Endothelial cell of umbilical vein (primary cell): Measurements from ENCODE around the gene CCR8. TPM values are rescaled to one million over a fixed set of nuclear protein-coding genes. Genes with fewer than 3 reads are reported as not detected.

Experiments used
- BruUV-seq: library from RNA; stranded (reverse); fragments of 400-500 nt; replicated peaks from 2 replicates; lab custom pipeline; 2021; lab: Mats Ljungman, UMichigan
- CTCF ChIA-PET: fragments of 300-600, 350-600 bp; sonication (Branson Sonifier 250); formaldehyde crosslinking; loops from one replicate; lab custom pipeline; 2021; ENCODE audit warnings: antibody characterized with exemption, inconsistent platforms; lab: Charles Lee
- POLR2A ChIA-PET: fragments of 300-600, 350-600 bp; sonication (Branson Sonifier 250); formaldehyde crosslinking; loops from one replicate; lab custom pipeline; 2021; ENCODE audit warnings: antibody characterized with exemption, inconsistent platforms; lab: Charles Lee
- DNase-seq: peaks from one replicate; pipeline ENCODE4 v3.0.0-alpha.2; 2011; ENCODE audit warnings: low read depth, low spot score
- FAIRE-seq: peaks from 2 replicates; lab custom pipeline; 2011; peaks lifted over from hg19 to GRCh38; lab: Jason Lieb, UNC
- H2AFZ ChIP-seq: 2 replicates; pipeline ENCODE4 v1.6.0; 2012; ENCODE audit warnings: low read depth, low read length, control low read depth, inconsistent platforms
- H3K27ac ChIP-seq: 2 replicates; pipeline ENCODE4 v1.5.1; 2011; ENCODE audit warnings: low read depth, mild to moderate bottlenecking, control low read depth, low read length, moderate library complexity; ENCODE audit not compliant: insufficient read depth
- H3K27me3 ChIP-seq, 2 experiments: 2 replicates each; pipeline versions ENCODE4 v1.6.0 to v1.6.1; 2011; ENCODE audit warnings: low read length in 2 of 2, mixed read lengths in 1 of 2; ENCODE audit not compliant: control insufficient read depth in 2 of 2, insufficient read depth in 2 of 2
- H3K36me3 ChIP-seq, 2 experiments: 2 replicates in 1 of 2; 3 replicates in 1 of 2; pipeline ENCODE4 v1.5.1; 2011; ENCODE audit warnings: low read length in 2 of 2, mild to moderate bottlenecking in 1 of 2, moderate library complexity in 1 of 2; ENCODE audit not compliant: control insufficient read depth in 2 of 2, insufficient read depth in 2 of 2; ENCODE audit errors: extremely low read depth in 1 of 2
- H3K4me1 ChIP-seq: 3 replicates; pipeline ENCODE4 v1.5.1; 2011; ENCODE audit warnings: mild to moderate bottlenecking, low read length; ENCODE audit not compliant: control insufficient read depth, insufficient read depth; ENCODE audit errors: extremely low read depth
- H3K4me2 ChIP-seq: 2 replicates; pipeline ENCODE4 v1.6.1; 2011; ENCODE audit warnings: low read length, control low read depth, mixed read lengths; ENCODE audit not compliant: insufficient read depth
- H3K4me3 ChIP-seq, 3 experiments: fragments of 200-600 bp in 1 of 3; sonication (generic), shearing (Covaris generic) in 1 of 3; replicated peaks in 1 of 3; 2 replicates each; pipeline ENCODE4 v1.5.1; 2011 to 2016; ENCODE audit warnings: control low read depth in 3 of 3, low read length in 3 of 3, mild to moderate bottlenecking in 2 of 3, inconsistent platforms in 1 of 3, low read depth in 1 of 3, moderate library complexity in 1 of 3; ENCODE audit not compliant: insufficient read depth in 1 of 3
- H3K79me2 ChIP-seq: 2 replicates; pipeline ENCODE4 v1.6.0; 2012; ENCODE audit warnings: low read length, inconsistent platforms; ENCODE audit not compliant: control insufficient read depth, insufficient read depth
- H3K9ac ChIP-seq: replicated peaks from 2 replicates; pipeline ENCODE3; 2011; ENCODE audit warnings: low read length, control low read depth; ENCODE audit not compliant: insufficient read depth; ENCODE audit errors: extremely low read depth
- H3K9me1 ChIP-seq: replicated peaks from 3 replicates; pipeline ENCODE4 v1.6.0; 2011; ENCODE audit warnings: mild to moderate bottlenecking, low read length; ENCODE audit not compliant: control insufficient read depth, insufficient read depth; ENCODE audit errors: extremely low read depth
- H3K9me3 ChIP-seq: replicated peaks from 2 replicates; pipeline ENCODE4 v1.5.1; 2012; ENCODE audit warnings: low read length, inconsistent platforms; ENCODE audit not compliant: control insufficient read depth, insufficient read depth
- H4K20me1 ChIP-seq: replicated peaks from 2 replicates; pipeline ENCODE3; 2011; ENCODE audit warnings: mild to moderate bottlenecking, low read length; ENCODE audit not compliant: control insufficient read depth, insufficient read depth; ENCODE audit errors: extremely low read depth
- CTCF ChIP-seq, 2 donors: IDR thresholded peaks; 1 replicate in 1 of 2; 2 replicates in 1 of 2; pipeline ENCODE4 v1.5.1; 2011; ENCODE audit warnings: low read length in 2 of 2, mild to moderate bottlenecking in 2 of 2, moderate library complexity in 2 of 2, control low read depth in 1 of 2, inconsistent platforms in 1 of 2, low read depth in 1 of 2; ENCODE audit not compliant: insufficient read depth in 1 of 2; ENCODE audit errors: extremely low read depth in 1 of 2
- EZH2 ChIP-seq: IDR thresholded peaks from 2 replicates; pipeline ENCODE4 v1.6.1; 2012; ENCODE audit warnings: borderline replicate concordance, low read depth, mild to moderate bottlenecking, moderate library complexity, low read length, inconsistent platforms; ENCODE audit not compliant: severe bottlenecking
- FOS ChIP-seq: IDR thresholded peaks from 2 replicates; pipeline ENCODE4 v1.6.1; 2011; ENCODE audit warnings: mild to moderate bottlenecking, low read length, moderate library complexity, borderline replicate concordance; ENCODE audit not compliant: insufficient read depth
- GATA2 ChIP-seq: IDR thresholded peaks from 2 replicates; pipeline ENCODE4 v1.7.0; 2011; ENCODE audit warnings: low read depth, mild to moderate bottlenecking, moderate library complexity, mixed read lengths, low read length; ENCODE audit not compliant: insufficient read length, insufficient read depth
- JUN ChIP-seq: IDR thresholded peaks from 2 replicates; pipeline ENCODE4 v1.6.1; 2011; ENCODE audit warnings: borderline replicate concordance, low read depth; ENCODE audit not compliant: insufficient read length, insufficient read depth
- MAX ChIP-seq: IDR thresholded peaks from 2 replicates; pipeline ENCODE4 v1.6.1; 2011; ENCODE audit not compliant: insufficient read depth, insufficient read length
- MYC ChIP-seq: IDR thresholded peaks from one replicate; pipeline ENCODE4 v1.6.1; 2011; ENCODE audit warnings: mild to moderate bottlenecking, low read depth, low read length
- POLR2A ChIP-seq: IDR thresholded peaks from 2 replicates; pipeline ENCODE4 v1.6.1; 2012; ENCODE audit warnings: low read depth, mild to moderate bottlenecking, control low read depth, low read length
- POLR2AphosphoS5 ChIP-seq: IDR thresholded peaks from 2 replicates; pipeline ENCODE4 v1.6.1; 2012; ENCODE audit warnings: low read depth, mild to moderate bottlenecking, control low read depth, low read length, moderate library complexity; ENCODE audit not compliant: insufficient read depth
- dilution Hi-C: fragments of 300-500 bp; cut with MboI; formaldehyde crosslinking; loops from one replicate; pipeline ENCODE4 v1.15.0; 2019; ENCODE audit warnings: low sequenced_read_pairs; ENCODE audit not compliant: extremely low pct_ligation_motif_present
- intact Hi-C: fragments of 100-400 bp; cut with micrococcal nuclease; formaldehyde crosslinking; loops from one replicate; pipeline ENCODE4 v1.10.0; 2022
- polyA plus RNA-seq, 4 experiments: library from polyadenylated mRNA; depleted of rRNA in 3 of 4; stranded (reverse) in 3 of 4; unstranded in 1 of 4; fragments of >200 nt; gene quantifications; 2 replicates each; pipeline versions ENCODE4 v1.2.1 to v1.2.3, GENCODE V29; 2011 to 2012; ENCODE audit warnings: missing spikeins in 1 of 4
- total RNA-seq: library from RNA; stranded (reverse); gene quantifications from 2 replicates; pipeline ENCODE4 v1.2.3, GENCODE V29; 2021

The CCR8 gene
- total and polyA plus RNA-seq, 2 donors (not counting 3 experiments of a cell fraction or from before 2014, with no cell fraction given): not detected

GRCh38 chr3:39379778-39380155 is 50.3 kb downstream of the CCR8 start:
- Histone ChIP-seq H3K9ac (no peak overlapping the region), H3K27ac (no peak overlapping the region), H3K79me2 (no peaks in the 10 kb centered on the region), H3K27me3 (peaks cover 0 to 1% of the 10 kb centered on the region in 2 experiments), H3K4me3 (no peak overlapping the region), H2AFZ (no peak overlapping the region), H3K4me1 (peaks cover 21% of the 10 kb centered on the region), H4K20me1 (no peaks in the 10 kb centered on the region), H3K36me3 (no peaks in the 10 kb centered on the region), H3K9me1 (no peaks in the 10 kb centered on the region), H3K4me2 (no peak overlapping the region), H3K9me3 (no peaks in the 10 kb centered on the region)
- POLR2A ChIA-PET: no interaction called here
- TF ChIP-seq MAX (no peak), POLR2A (no peak), GATA2 (no peak), EZH2 (no peak), CTCF (IDR thresholded peaks at IDR 0.05; ENCODE audit: extremely low read depth in 1 of 2, insufficient read depth in 1 of 2, low read depth in 1 of 2, low read length in 2 of 2) (no peak), JUN (no peak), POLR2AphosphoS5 (no peak), FOS (no peak), MYC (no peak)
- no peak for FAIRE-seq
- no TSS peak for BruUV-seq
- CTCF ChIA-PET: interaction anchor here (1.2 to 2.1 kb wide), 2 partner anchors 20 to 87 kb away, joined by 3 to 15 read pairs; no protein-coding TSS in a partner anchor
- DNase-seq: no peak
- intact Hi-C loops (loop anchor here (2.0 to 10.0 kb wide), 3 partner anchors 171 to 1075 kb away; partner anchors contain the start of gene RPL14), dilution Hi-C loops (no loop called here)
